H1 (cell line): Measurements from ENCODE around the gene CHST3. TPM values are rescaled to one million over a fixed set of nuclear protein-coding genes. Genes with fewer than 3 reads are reported as not detected.

Experiments used
- CTCF ChIA-PET: fragments of 300-600 bp; sonication (Branson Sonifier 250); formaldehyde crosslinking; loops from one replicate; lab custom pipeline; 2021; ENCODE audit not compliant: partially characterized antibody; lab: Charles Lee
- POLR2A ChIA-PET: fragments of 300-600 bp; sonication (Branson Sonifier 250); formaldehyde crosslinking; loops from one replicate; lab custom pipeline; 2021; ENCODE audit warnings: inconsistent platforms; ENCODE audit not compliant: partially characterized antibody; lab: Charles Lee
- DNase-seq, 2 experiments: peaks; one replicate each; pipeline versions ENCODE4 v3.0.0 to v3.0.0-alpha.2; 2010 to 2022; ENCODE audit warnings: low spot score in 2 of 2, low read depth in 1 of 2, mixed read lengths in 1 of 2
- FAIRE-seq: peaks from 2 replicates; lab custom pipeline; 2011; peaks lifted over from hg19 to GRCh38; lab: Jason Lieb, UNC
- H2AFZ ChIP-seq: 2 replicates; pipeline ENCODE4 v1.8.1; 2012; ENCODE audit warnings: low read length, inconsistent platforms
- H2AK5ac ChIP-seq: 2 replicates; pipeline ENCODE4 v1.6.1; 2013; ENCODE audit warnings: low read depth, low read length
- H2BK120ac ChIP-seq: replicated peaks from 2 replicates; pipeline ENCODE3; 2013; ENCODE audit warnings: low read depth, low read length, inconsistent platforms
- H2BK12ac ChIP-seq: 2 replicates; pipeline ENCODE4 v1.6.1; 2013; ENCODE audit warnings: low read depth, low read length
- H2BK15ac ChIP-seq: 2 replicates; pipeline ENCODE4 v1.6.1; 2013; ENCODE audit warnings: low read length
- H2BK20ac ChIP-seq: 2 replicates; pipeline ENCODE4 v1.6.1; 2013; ENCODE audit warnings: low read length
- H2BK5ac ChIP-seq: 2 replicates; pipeline ENCODE4 v1.6.1; 2013; ENCODE audit warnings: low read depth, low read length
- H3K14ac ChIP-seq: 2 replicates; pipeline ENCODE4 v1.6.1; 2013; ENCODE audit warnings: inconsistent platforms; ENCODE audit not compliant: insufficient read length
- H3K18ac ChIP-seq: 2 replicates; pipeline ENCODE4 v1.6.1; 2013; ENCODE audit warnings: low read length; ENCODE audit errors: extremely low read depth
- H3K23ac ChIP-seq: 2 replicates; pipeline ENCODE4 v1.6.1; 2013; ENCODE audit warnings: inconsistent platforms; ENCODE audit not compliant: insufficient read length
- H3K23me2 ChIP-seq: 2 replicates; pipeline ENCODE4 v1.6.1; 2013; ENCODE audit warnings: low read depth, low read length
- H3K27ac ChIP-seq: 2 replicates; pipeline ENCODE4 v1.6.1; 2011; ENCODE audit warnings: low read depth, low read length, inconsistent platforms
- H3K27me3 ChIP-seq, 4 experiments: replicated peaks in 1 of 4; 1 replicate in 1 of 4; 2 replicates in 3 of 4; pipeline versions ENCODE4 v1.6.1 to v1.8.1; 2011 to 2013; ENCODE audit warnings: low read length in 3 of 4, mild to moderate bottlenecking in 3 of 4, inconsistent platforms in 2 of 4, mixed read lengths in 2 of 4, moderate library complexity in 1 of 4; ENCODE audit not compliant: control insufficient read depth in 3 of 4, insufficient read depth in 3 of 4; ENCODE audit errors: extremely low read depth in 1 of 4
- H3K36me3 ChIP-seq, 4 experiments: 2 replicates each; pipeline versions ENCODE4 v1.6.1 to v1.8.1; 2011 to 2013; ENCODE audit warnings: mild to moderate bottlenecking in 4 of 4, low read length in 3 of 4, moderate library complexity in 2 of 4, control low read depth in 1 of 4, inconsistent platforms in 1 of 4; ENCODE audit not compliant: insufficient read depth in 4 of 4, control insufficient read depth in 2 of 4
- H3K4ac ChIP-seq: replicated peaks from 2 replicates; pipeline ENCODE3; 2013; ENCODE audit warnings: low read length, low read depth, mixed read lengths, inconsistent platforms; ENCODE audit not compliant: insufficient read length
- H3K4me1 ChIP-seq, 4 experiments: replicated peaks in 1 of 4; 1 replicate in 1 of 4; 2 replicates in 3 of 4; pipeline versions ENCODE4 v1.6.1 to v1.8.1; 2011 to 2013; ENCODE audit warnings: low read length in 3 of 4, inconsistent platforms in 2 of 4, mixed read lengths in 1 of 4; ENCODE audit not compliant: insufficient read depth in 4 of 4, control insufficient read depth in 3 of 4
- H3K4me2 ChIP-seq, 2 experiments: 2 replicates each; pipeline versions ENCODE4 v1.6.1 to v1.8.1; 2011 to 2013; ENCODE audit warnings: low read depth in 2 of 2, low read length in 2 of 2, control low read depth in 1 of 2, inconsistent platforms in 1 of 2, mild to moderate bottlenecking in 1 of 2; ENCODE audit not compliant: insufficient read depth in 1 of 2
- H3K4me3 ChIP-seq, 4 experiments: fragments of 200-600, 300-600 bp in 1 of 4; sonication (generic), shearing (Covaris generic), sonication (Bioruptor Twin) in 1 of 4; 2 replicates each; pipeline versions ENCODE4 v1.5.1 to v1.8.1; 2011 to 2016; ENCODE audit warnings: low read length in 4 of 4, low read depth in 3 of 4, control low read depth in 2 of 4, inconsistent platforms in 2 of 4, mild to moderate bottlenecking in 2 of 4, mixed read lengths in 1 of 4, moderate library complexity in 1 of 4; ENCODE audit not compliant: insufficient read depth in 2 of 4; ENCODE audit errors: extremely low read depth in 1 of 4
- H3K56ac ChIP-seq: replicated peaks from 2 replicates; pipeline ENCODE3; 2013; ENCODE audit warnings: low read depth, mild to moderate bottlenecking, mixed read lengths, low read length, inconsistent platforms; ENCODE audit not compliant: insufficient read length
- H3K79me1 ChIP-seq: 2 replicates; pipeline ENCODE4 v1.6.1; 2013; ENCODE audit warnings: low read depth, low read length, control low read depth
- H3K79me2 ChIP-seq, 2 experiments: 2 replicates each; pipeline versions ENCODE4 v1.6.1 to v1.8.1; 2012 to 2013; ENCODE audit warnings: low read length in 2 of 2, mild to moderate bottlenecking in 2 of 2, inconsistent platforms in 1 of 2; ENCODE audit not compliant: insufficient read depth in 2 of 2, control insufficient read depth in 1 of 2
- H3K9ac ChIP-seq, 4 experiments: replicated peaks in 1 of 4; 1 replicate in 1 of 4; 2 replicates in 3 of 4; pipeline versions ENCODE4 v1.6.1 to v1.8.1; 2011 to 2013; ENCODE audit warnings: low read depth in 3 of 4, low read length in 3 of 4, control low read depth in 2 of 4, mild to moderate bottlenecking in 2 of 4, moderate library complexity in 2 of 4, inconsistent platforms in 1 of 4; ENCODE audit errors: extremely low read depth in 1 of 4
- H3K9me3 ChIP-seq, 2 experiments: 2 replicates each; pipeline versions ENCODE4 v1.6.1 to v1.8.1; 2012 to 2013; ENCODE audit warnings: mild to moderate bottlenecking in 2 of 2, moderate library complexity in 2 of 2, control low read depth in 1 of 2, inconsistent platforms in 1 of 2, low read depth in 1 of 2, low read length in 1 of 2, mixed read lengths in 1 of 2; ENCODE audit not compliant: insufficient read depth in 2 of 2
- H4K20me1 ChIP-seq, 2 experiments: replicated peaks in 1 of 2; 2 replicates each; pipeline versions ENCODE3 to v1.8.1; 2011 to 2013; ENCODE audit warnings: inconsistent platforms in 2 of 2, low read length in 2 of 2, mild to moderate bottlenecking in 1 of 2; ENCODE audit not compliant: insufficient read depth in 2 of 2, control insufficient read depth in 1 of 2
- H4K5ac ChIP-seq: 2 replicates; pipeline ENCODE4 v1.6.1; 2013; ENCODE audit warnings: low read length, low read depth, mixed read lengths, inconsistent platforms; ENCODE audit not compliant: insufficient read length
- H4K8ac ChIP-seq: 2 replicates; pipeline ENCODE4 v1.8.0; 2013; ENCODE audit warnings: mild to moderate bottlenecking, moderate library complexity, low read length, inconsistent platforms; ENCODE audit not compliant: insufficient read depth; ENCODE audit errors: extremely low read depth
- H4K91ac ChIP-seq: replicated peaks from 2 replicates; pipeline ENCODE3; 2013; ENCODE audit warnings: low read length, mixed read lengths, inconsistent platforms; ENCODE audit not compliant: insufficient read length
- CHD1 ChIP-seq: IDR thresholded peaks from 2 replicates; pipeline ENCODE4 v1.6.1; 2012; ENCODE audit warnings: low read depth, low read length, improper control_type of control experiment
- WGBS, 2 experiments: shearing (Covaris generic) in 1 of 2; methylation state at CpG; one replicate each; pipeline versions ENCODE4 v1.1.6 to v1.1.7; 2013 to 2015; ENCODE audit warnings: low lambda C conversion rate in 2 of 2, mixed read lengths in 2 of 2, inconsistent platforms in 1 of 2, low coverage in 1 of 2, missing lambda C conversion rate in 1 of 2; ENCODE audit not compliant: insufficient replicate concordance in 2 of 2, insufficient coverage in 1 of 2, insufficient read length in 1 of 2; ENCODE audit errors: extremely low coverage in 1 of 2, missing lambda C conversion rate in 1 of 2; 5-methylcytosine and 5-hydroxymethylcytosine counted together
- polyA plus RNA-seq, 7 experiments: library from polyadenylated mRNA; depleted of rRNA in 3 of 7; stranded (reverse) in 5 of 7; unstranded in 2 of 7; fragments of >200 nt in 5 of 7; fragments of 200-250 nt in 2 of 7; gene quantifications; 1 replicate in 5 of 7; 2 replicates in 1 of 7; 4 replicates in 1 of 7; pipeline versions ENCODE4 v1.2.1 to v1.2.3, GENCODE V29; 2011 to 2013; ENCODE audit warnings: missing spikeins in 2 of 7, mixed read lengths in 2 of 7
- total RNA-seq: library from RNA; stranded (reverse); fragmentation: NEBNext Ultra II Directional; extraction: Animal tissue kit (Norgen Biotek cat#: 25700); gene quantifications from 2 replicates; pipeline ENCODE4 v1.2.1, GENCODE V29; 2021

The CHST3 gene
- total and polyA plus RNA-seq, 2 of the 8 experiments (the other 6 are each of a cell fraction or from before 2014, with no cell fraction given), result 2.0 to 5.8 TPM

DNA sequence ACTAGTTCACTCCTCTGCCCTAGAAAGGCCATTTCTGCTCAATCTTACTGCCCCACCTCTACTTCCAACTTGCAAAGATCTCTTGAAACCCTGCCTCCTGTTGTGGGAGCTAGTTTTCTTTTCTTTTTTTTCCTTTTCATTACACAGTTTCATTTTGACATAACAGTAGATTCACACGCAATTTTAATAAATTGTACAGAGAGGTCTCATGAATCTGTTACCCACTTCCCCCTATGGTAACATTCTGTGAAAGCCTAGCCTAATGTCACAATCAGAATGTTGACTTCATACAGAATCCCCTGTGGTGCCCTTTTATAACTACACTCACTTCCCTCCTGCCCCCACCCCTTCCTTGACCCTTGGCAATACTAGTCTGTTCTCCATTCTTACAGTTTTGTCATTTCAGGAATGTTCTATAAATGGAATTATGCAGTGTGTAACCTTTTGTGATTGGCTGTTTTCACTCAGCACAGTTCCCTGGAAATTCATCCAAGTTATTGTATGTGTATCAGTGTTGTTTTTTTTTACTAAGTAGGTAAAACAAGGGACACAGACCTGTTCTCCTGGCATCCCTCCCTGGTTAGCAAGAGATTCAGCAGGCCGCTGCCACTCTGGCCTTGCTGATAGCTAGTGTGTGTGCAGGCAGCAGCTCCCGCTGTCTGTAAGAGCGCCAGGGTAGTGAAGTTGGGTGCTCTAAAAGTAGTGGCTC lies 21.5 kb downstream of the CHST3 start:
- Histone ChIP-seq H4K8ac (no peak overlapping the region), H3K4me1 (peaks cover 0 to 3% (median 1%) of the 10 kb centered on the region in 4 experiments; a peak in 1 of 7 replicates), H3K4me3 (no peak overlapping the region), H3K27ac (no peak overlapping the region), H2BK120ac (no peak overlapping the region), H3K79me2 (no peaks in the 10 kb centered on the region), H2AK5ac (no peak overlapping the region), H3K79me1 (no peaks in the 10 kb centered on the region; the same call in 1 of the 2 replicates), H2BK15ac (no peak overlapping the region), H3K9ac (no peak overlapping the region), H3K14ac (no peak overlapping the region), H2BK20ac (no peak overlapping the region), H3K23me2 (no peaks in the 10 kb centered on the region; the same call in 1 of the 2 replicates), H3K4ac (no peak overlapping the region), H3K9me3 (no peaks in the 10 kb centered on the region), H4K91ac (no peak overlapping the region), H2AFZ (no peak overlapping the region), H4K20me1 (no peaks in the 10 kb centered on the region), H3K27me3 (no peaks in the 10 kb centered on the region), H2BK12ac (no peak overlapping the region), H3K18ac (no peak overlapping the region), H2BK5ac (no peak overlapping the region), H3K23ac (no peak overlapping the region), H3K56ac (no peak overlapping the region)
- ChIA-PET CTCF (interaction anchor here (0.7 to 3.4 kb wide), 9 partner anchors 8 to 89 kb away, joined by 3 to 22 read pairs (median 6); no protein-coding TSS in a partner anchor), POLR2A (no interaction called here)
- no peak for DNase-seq
- WGBS, 2 experiments, result 83% methylated on average over 4 of the region's 4 CpGs; no CpG with 5 or more reads in 1 of the 2 experiments
- TF ChIP-seq CHD1, result no peak
- TF ChIP-seq, all 59 proteins: peak for 0
- H4K5ac ChIP-seq, result no peak overlapping the region
- no peaks in the 10 kb centered on the region for H3K36me3 ChIP-seq
- FAIRE-seq, result no peak
- no peak overlapping the region for H3K4me2 ChIP-seq
